ENCODE measurements around the gene RERE.
"Not testable (repeated sequence)": the region's sequence is repeated elsewhere in the genome, so short reads cannot be mapped to it uniquely, and the experiment has no call there.

Gene RERE

DNA sequence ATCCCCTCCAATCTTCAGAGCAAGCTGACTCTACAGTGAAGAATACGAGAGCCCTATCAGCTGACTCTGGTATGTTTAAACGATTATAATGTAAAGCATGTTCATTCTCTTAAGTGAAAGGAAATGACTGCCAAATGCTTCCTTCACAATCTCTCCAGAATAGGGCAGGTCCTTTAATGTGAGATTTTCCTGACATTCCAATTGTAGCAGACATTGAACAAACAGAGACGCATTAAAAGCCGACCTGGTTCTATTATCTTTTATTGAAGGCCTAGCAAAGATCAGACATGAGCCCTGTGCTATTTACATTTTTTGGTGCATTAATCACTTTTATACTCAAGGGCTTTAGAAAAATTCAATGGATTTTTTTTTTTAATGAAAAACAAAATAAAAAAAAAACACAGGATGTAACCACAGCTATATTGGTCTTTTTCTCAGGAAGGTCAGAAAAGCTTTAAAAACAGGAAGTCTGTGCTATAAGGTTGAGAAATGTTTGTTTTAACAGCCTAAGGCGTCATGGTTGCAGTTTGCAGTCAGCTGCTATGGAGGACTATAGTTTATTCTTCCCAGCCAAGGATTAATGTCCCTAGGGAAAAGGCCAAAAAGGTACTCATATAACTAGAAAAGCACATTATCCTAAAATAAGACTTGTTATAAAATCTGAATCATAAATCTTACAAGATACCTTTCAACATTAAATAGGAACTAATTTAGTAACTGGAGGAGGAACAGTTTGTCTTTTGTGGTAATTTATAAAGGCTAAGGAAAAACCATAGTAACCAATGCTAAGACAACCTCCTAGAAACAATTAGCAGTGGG lies 104.8 kb downstream of the RERE start:
- DNase-seq: peak; percentile 90 to 95

DNA sequence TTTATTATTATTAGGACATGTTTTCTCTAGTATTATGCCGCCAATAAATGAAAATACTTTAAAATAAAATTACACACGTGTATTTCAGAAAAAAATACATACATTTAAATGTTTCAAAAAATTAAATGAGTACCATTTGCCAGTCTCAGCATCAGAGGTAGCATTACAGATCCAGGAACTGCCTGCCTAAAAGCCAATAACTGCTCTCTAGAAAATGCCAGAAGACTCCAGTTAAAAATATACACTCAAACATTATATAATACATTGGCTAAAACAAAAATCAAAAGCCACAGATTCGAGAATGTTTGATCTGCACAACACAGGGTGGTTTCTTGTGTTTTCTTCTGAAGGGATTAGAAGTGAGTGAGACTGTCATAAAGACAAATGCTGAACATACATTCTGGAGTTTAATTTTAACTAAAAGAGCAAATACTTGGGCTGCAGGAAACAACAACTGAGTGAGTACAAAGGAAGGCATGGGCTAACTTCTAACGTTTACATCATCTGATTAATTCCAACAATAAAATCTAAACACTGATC lies 105.5 kb downstream of the RERE start:
- DNase-seq: no peak

DNA sequence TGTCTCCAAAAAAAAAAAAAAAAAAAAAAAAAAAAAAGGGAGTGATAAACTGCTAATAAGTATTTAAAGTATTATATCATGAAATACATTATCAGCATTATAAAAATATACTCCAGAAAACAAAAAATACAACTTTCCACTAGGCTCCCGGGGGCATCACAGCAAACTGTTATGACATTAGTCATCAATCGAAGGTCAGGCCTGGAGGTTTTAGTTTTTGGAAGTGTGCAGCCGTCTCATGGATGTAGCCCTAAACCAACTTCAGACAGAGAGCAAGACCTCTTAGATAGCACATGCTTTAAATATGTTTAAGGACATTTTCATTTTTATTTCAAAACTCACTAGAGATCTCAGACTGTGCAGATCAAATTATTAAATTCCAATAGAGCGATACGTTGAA lies 106.3 kb downstream of the RERE start:
- no peak for DNase-seq

DNA sequence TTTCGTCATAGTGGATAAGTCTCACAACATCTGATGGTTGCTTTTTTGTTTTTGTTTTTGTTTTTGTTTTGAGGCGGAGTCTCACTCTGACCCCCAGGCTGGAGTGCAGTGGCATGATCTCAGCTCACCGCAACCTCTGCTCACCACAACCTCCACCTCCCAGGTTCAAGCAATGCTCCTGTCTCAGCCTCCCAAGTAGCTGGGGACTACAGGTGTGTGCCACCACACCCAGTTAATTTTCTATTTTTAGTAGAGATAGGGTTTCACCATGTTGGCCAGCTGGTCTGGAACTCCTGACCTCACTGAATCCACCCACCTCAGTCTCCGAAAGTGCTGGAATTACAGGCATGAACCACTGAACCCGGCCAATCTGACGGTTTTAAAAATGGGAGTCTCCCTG lies 109.2 kb downstream of the RERE start:
- no peak for DNase-seq

DNA sequence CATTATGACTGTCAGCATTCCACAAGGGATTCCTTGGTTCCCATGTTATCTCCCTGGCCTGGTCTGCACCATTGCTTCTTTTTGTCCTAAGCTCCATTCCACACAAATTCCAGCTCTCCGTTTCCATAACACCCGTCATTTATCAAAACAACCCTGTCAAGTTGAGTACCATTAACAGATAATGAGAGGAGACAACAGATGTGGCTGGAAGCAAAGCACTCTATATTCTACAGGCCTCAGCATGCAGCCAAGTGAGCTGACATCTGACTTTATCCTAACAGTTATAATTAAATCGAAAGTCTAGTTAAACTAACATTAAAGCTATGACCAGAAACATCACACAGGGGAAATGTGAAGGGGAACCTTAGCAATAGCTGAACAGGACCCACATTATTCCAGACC lies 110.4 kb downstream of the RERE start:
- peak; percentile 31 to 64 for DNase-seq

DNA sequence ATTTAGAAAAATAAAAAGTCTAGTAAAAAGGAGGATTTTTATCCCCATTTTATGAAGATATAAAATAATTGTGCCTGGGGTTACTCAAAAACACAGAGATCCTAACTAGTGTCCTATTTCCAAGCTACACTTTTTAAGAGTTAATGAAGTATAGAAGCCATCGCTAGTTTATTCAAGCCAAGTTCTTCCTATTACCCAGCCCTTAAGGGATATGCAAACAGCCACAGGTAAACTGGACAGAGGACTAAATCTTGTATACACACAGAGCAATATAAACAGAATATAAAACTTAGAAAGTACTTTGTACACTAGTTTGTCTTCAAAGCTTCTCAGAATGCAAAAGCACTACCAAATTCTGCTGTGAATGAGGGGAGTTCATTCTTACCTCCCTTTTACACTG lies 111.1 kb downstream of the RERE start:
- no peak for DNase-seq

DNA sequence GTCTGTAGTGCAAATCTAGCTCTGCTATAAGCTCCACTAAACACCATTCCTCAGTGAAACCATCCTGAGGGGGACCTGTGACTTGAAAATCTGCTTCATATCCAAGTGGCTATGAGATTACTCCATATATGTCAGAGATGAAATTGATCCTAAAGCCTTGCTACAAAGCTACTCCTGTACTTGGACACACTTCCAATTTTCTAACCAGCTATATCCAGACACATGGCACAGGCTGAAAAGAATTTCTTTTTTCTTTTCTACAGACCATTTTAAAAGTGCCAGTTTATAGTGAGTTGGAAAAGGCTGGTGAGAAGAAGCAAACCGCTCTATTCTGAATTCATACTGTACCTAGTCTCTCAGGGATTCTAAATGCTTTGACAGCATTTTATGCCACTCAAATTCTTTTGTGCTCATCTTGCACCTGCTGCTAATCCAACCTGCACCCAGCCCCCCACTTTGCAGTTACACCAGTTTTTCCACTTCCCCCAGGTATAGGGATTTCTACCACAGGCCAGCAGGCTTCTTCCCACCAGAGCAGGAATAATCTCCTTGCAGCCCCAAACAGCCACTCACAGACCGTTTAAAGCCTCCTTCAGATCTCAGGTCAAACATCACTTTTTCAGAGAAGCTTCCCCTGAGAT lies 112.5 kb downstream of the RERE start:
- DNase-seq: no peak

DNA sequence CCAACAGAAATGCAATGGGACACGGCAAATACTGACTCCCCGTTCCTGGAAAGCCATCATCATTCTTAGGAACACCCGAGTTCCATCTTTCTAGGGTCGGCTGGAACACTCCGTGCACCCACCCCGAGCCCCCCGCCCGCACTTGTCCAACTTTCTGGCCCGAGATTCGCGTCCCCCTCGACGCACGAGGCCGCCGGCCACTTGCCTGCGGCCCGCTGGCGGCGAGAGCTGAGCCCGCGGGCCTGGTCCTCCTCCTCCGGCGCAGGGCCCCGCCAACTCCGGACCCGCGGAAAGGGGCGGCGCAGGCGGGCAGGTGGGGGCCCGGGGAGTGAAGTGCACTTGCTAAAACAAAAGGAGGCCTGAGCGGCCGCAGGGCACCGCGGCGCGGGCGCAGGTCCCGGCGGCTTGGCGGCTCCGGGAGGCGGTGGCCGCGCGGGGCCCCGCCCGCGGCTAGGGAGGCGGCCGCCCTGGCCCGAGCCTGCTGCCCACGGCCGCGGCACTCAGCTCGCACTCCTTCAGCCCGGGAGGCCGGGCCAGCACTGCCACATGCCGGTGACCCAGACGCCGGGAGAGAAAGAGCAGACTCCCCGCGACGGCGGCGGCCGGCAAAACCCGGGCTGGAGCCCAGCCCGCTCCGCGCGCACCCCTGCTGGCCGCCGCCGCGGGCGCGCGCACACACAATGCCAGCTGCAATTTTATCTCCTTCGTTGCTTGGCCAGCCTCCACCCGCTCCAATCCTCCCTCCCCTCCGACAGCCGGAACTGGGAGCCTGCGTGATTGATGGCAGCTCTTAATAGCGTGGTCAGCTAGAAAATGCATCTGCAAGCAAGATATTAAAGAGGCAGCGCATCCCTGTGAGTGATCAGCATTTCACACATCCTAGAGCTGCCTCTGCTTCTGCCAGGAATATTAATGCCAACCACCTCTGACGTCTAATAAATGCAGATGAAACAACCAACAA lies 114.3 kb downstream of the RERE start:
- peak; percentile 87 to 90 for DNase-seq

DNA sequence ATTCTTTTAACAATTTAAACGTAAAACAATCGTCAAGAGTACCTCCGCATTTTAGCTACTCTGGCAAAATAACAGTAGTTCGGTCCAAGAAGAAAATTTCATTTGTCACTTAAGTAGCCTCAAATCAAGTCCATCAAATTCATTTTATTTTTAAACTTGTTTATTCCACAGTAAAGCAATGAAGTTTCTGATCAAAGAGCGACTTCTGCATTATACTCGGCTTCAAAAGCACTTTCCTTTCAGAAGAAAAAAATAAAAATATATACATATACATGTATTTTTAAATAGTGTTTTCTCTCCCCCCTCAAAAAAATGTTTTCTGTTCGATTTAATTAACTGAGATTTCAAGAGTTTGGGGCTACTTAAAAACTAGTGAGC lies 115.0 kb downstream of the RERE start:
- no peak for DNase-seq

DNA sequence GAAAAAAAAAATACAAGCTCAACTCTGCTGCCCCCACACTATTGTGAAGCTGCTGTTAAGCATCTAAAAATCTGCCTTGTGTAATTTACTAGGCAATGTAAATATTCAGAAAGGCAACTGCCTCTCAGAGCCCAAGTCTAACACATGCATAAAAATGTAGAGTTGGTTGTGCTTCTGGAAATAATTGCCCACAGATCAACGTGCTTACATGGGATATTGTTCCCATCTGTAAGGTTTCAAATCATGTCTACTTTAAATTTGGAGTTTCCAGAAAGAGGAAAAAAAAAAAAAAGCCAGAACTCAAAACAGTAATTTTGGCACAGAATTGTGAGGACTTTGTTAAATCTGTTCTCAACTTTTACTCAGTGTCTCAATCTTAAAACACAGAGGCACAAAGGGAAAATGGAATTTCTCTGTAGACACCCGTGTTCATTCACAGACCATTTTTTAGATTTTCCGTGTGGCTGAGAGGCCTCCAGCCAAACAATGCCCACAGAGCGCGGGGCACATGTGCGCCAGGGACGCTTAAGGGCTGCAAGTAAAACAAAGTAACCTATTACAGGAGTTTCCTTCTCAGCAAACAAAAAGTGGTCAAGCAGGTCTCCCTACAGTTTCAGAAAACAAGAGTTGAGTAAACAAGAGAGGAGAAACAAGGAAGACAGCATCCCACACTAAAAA lies 115.5 kb downstream of the RERE start:
- DNase-seq: peak in 1 of 2 experiments; percentile 40

DNA sequence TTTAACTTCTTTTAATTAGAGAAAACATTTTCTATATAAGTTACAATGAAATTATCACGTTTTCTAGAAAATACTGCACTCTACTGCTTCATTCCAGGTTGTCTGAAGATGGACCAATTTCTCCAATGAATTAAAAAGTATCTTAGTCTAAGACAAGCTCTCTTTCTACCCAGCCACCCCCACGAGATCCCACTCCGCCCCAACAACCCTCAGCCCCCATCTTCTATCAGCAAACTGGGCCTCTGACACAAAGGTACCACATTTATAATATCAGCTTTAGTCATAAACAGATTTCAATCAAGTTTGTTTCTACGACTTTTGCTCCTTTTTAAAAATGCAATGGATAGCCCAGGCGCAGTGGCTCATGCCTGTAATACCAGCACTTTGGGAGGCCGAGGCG lies 117.8 kb downstream of the RERE start:
- DNase-seq: no peak

DNA sequence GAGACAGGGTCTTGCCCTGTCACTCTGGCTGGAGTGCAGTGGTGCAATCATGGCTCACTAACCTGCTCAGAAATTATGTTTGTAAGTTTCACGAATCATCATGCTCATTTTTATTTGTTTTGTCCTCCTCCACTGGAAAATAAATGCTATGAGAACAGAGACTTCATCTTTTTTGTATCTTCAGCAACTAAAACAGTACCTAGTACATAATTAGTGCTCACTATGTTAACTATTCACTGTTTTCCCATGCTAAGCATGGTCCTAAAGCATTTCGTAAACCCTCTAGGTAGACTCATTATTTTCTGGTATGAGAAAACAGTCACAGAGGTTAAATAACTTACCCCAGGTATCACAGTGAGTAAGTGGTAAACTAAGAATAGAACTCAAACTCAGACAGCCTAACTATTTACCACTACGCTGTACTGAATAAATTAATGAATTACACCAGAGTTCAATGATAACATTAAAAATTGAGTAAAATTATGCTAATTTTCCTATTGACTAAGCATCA lies 118.4 kb downstream of the RERE start:
- no peak for DNase-seq

DNA sequence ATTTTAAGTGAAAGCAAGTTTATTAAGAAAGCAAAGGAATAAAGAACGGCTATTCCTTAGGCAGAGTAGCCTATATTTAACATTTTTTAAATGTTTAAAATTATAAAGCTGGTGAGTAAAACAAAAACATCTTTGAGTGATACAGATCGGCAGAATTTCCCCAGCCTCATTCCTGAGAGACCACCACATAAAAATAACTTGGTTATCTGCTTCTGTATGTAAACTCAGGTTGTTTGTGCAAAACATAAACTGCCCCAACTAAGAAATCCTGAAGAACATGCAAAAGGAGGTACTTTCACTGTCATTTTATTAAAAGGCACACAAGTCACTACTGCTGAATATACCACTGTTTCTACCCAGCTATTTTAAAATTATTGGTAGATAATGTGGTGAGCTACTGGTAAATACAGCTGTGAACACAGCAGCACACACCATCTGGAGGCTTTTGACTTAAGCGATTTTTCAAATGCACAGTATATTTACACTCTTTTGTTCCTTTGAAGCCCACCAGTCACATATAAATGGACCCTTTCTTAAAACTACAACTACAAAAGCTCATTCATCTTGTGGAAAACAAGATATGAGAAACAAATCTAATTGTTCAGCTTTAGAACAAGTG lies 119.3 kb downstream of the RERE start:
- peak; percentile 44 to 59 for DNase-seq

DNA sequence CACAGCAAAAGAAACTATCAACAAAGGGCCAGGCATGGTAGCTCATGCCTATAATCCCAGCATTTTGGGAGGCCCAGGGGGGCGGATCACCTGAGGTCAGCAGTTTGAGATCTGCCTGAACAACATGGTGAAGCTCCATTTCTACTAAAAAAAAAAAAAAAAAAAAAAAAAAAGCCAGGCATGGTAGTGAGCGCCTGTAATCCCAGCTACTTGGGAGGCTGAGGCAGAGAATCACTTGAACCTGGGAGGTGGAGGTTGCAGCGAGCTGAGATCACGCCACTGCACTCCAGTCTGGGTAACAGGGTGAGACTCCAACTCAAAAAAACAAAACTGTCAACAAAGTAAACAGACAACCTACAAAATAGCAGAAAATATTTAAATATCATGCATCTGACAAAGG lies 122.0 kb downstream of the RERE start:
- not testable (repeated sequence) for DNase-seq

DNA sequence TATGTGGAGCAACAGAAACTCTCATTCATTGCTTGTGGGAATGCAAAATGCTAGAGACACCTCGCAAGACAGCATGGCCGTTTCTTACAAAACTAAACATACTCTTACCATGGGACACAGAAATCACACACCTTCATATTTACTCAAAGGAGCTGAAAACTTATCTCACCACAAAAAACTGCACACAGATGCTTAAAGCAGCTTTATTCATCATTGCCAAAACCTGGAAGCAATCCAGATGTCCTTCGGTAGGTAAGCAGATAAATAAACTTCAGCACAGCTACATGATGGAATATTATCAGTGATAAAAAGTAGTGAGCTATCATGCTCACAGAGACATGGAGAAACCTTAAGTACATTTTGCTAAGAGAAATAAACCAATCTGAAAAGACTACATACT lies 124.3 kb downstream of the RERE start:
- no peak for DNase-seq

DNA sequence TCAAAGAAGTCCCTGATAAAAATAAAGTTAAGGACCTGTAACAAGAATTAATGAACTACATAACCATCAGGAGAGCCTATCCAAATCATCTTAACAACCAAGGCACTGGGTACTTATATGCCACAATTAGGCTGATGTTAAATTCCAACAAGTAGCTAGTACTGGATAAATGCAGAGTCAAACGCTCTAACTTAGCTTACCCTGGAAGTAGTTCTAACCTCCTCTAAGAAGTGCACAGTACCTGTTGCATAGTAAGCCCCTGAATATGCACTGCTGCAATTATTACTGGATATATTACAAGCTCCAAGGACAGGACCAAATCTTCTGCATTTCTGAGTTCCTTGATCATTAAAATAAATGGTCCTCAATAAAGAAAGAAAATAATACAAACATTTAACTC lies 125.8 kb downstream of the RERE start:
- no peak for DNase-seq

DNA sequence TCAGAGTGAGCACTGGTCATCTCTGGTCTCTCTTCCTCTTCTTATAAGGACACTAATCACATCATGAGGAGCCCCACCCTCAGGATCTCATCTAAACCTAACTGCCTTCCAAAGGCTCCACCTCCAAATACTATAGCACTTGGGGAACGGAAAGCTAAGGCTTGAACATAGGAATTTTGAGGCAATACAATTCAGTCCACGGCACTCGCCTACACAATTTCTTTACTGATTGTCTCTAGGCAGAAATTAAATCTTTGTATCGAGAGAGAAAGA lies 127.3 kb downstream of the RERE start:
- DNase-seq: no peak

DNA sequence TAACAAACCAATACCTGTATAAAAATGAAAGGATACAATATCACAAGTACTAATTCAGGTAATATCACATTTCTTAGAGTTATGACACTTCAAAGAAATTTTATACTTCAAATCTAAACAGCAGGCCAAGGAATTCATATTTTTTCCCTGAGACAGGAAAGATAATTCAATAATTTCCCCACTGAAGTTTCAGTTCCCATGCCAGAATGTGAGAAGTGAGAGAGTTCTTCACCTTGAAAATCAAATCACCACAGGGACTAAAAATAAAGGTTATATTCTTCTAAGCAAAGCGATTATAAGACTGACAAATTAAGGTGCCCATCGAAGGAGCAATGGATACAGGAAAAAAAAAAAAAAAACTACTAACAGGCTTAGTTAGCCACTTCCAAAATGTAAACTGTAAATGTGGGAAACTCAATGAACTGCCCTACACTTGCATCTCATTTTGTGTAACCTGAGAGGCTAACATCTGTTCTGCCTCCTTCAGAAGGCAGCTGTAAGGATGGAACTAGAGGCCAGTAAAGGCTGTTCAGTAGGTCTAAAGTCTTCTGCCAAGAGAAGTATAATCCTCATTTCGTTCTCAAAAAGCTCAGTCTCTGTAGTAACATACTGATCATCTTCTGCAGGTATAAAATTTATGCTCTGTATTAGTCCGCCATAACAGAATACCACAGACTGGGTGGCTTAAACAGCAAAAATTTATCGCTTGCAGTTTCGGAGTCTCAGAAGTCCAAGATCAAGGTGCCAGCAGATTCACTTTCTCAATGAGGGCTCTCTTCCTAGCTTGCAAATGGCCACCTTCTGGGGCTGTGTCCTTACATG lies 127.8 kb downstream of the RERE start:
- no peak for DNase-seq

DNA sequence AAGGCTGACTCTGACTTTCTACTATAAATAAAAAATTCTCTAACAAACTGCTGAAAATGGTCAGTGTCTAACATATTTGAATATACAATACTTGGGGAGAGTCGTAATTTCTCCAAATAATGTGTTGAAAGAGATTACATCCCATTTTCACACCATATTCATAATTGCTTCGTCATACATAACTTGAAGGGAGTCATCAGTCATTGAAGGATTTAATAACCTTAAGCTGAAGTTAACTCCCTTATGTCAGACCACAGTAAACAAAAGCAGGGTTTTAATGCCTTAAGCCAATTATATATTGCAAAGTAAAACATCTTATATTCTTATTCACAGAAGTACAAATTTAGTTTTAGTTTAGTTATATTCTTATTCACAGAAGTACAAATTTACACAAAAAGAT lies 129.9 kb downstream of the RERE start:
- no peak for DNase-seq

DNA sequence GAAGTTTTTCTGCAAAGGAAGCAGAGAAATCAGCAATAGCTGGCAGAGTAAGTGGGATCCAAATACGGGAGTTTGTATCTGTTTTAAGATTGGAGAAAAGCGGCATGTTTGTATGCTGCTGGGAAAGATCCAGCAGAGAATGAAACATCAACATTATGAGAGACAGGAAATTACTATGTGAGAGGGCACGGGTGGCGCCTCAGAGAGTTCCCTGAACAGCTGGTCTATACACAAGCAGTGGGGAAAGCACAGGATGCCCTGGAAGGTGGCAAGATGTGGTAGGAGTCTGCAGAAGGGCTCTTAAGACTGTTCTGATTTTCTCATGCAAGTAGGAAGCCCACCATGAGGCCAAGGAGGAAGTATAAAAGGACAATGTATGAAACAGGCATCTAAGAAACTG lies 130.4 kb downstream of the RERE start:
- no peak for DNase-seq

DNA sequence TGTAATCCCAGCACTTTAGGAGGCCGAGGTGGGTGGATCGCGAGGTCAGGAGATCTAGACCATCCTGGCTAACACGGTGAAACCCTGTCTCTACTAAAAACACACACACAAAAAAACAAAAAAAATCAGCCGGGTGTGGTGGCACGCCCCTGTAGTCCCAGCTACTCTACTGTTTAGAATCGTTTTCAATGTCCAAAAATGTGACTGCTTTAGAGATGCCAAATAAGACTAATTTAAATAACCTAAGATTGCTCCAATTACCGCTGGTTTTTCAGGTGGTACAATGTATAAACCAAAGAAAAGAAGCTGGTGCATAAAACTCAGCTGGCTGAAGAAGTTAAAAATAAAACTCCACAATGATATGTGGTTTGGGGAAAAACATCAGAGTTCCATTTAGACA lies 132.0 kb downstream of the RERE start:
- DNase-seq: no peak
